AG04450 (cell line): ENCODE results near the gene ZNF324B. TPM values are rescaled to one million over a fixed set of nuclear protein-coding genes. Genes with fewer than 3 reads are reported as not detected.

ENCODE experiments used
- CTCF ChIA-PET: fragments of 300-600, 350-600 bp; formaldehyde crosslinking; extraction: SDS; loops from one replicate; lab custom pipeline; 2022; ENCODE audit warnings: antibody characterized with exemption, inconsistent platforms; lab: Charles Lee
- POLR2A ChIA-PET: fragments of 350-600 bp; formaldehyde crosslinking; extraction: SDS; loops from one replicate; lab custom pipeline; 2021; ENCODE audit warnings: antibody characterized with exemption, inconsistent platforms; lab: Yijun Ruan, JAX
- DNase-seq: peaks from one replicate; pipeline ENCODE4 v3.0.0-alpha.2; 2011; ENCODE audit warnings: low read depth, low spot score
- H3K27ac ChIP-seq: one replicate; pipeline ENCODE4 v1.5.1; 2012; ENCODE audit warnings: low read depth, low read length, control low read depth
- H3K27me3 ChIP-seq: one replicate; pipeline ENCODE4 v1.6.0; 2012; ENCODE audit warnings: low read length; ENCODE audit not compliant: control insufficient read depth, insufficient read depth
- H3K4me3 ChIP-seq: 2 replicates; pipeline ENCODE4 v1.5.1; 2011; ENCODE audit warnings: mild to moderate bottlenecking, low read depth, low read length, control low read depth
- H3K9me3 ChIP-seq: 2 replicates; pipeline ENCODE4 v1.5.1; 2012; ENCODE audit warnings: low read length; ENCODE audit not compliant: control insufficient read depth, insufficient read depth
- CTCF ChIP-seq: IDR thresholded peaks from 2 replicates; pipeline ENCODE4 v1.5.1; 2011; ENCODE audit warnings: low read depth, low read length, control low read depth, inconsistent platforms
- polyA plus RNA-seq: library from polyadenylated mRNA; depleted of rRNA; stranded (reverse); fragments of >200 nt; gene quantifications from 2 replicates; pipeline ENCODE4 v1.2.3, GENCODE V29; 2011

ZNF324B gene
- polyA plus RNA-seq, 1 experiment: 1.8 TPM

- peak overlapping the region; percentile 71 for H3K4me3 ChIP-seq
- no peak for TF ChIP-seq CTCF
- peak overlapping the region; percentile 91 for H3K27ac ChIP-seq
- POLR2A ChIA-PET: interaction anchor here (0.8 to 1.8 kb wide), 2 partner anchors 23 to 68 kb away, joined by 3 to 4 read pairs; partner anchors contain the start of gene ZNF584
- no peak for DNase-seq
- no peaks in the 10 kb centered on the region for H3K9me3 ChIP-seq
- no peaks in the 10 kb centered on the region for H3K27me3 ChIP-seq
- CTCF ChIA-PET: no interaction called here
Measured at GRCh38 chr19:58476498-58477015, 25.1 kb downstream of the ZNF324B start.

GRCh38 chr19:58477130-58477529 lies 25.7 kb downstream of the ZNF324B start:
- Histone ChIP-seq H3K27me3 (no peaks in the 10 kb centered on the region), H3K4me3 (no peak overlapping the region; the same call in 1 of the 2 replicates), H3K9me3 (no peaks in the 10 kb centered on the region), H3K27ac (no peak overlapping the region)
- POLR2A ChIA-PET: no interaction called here
- no peak for DNase-seq
- CTCF ChIA-PET: no interaction called here
- TF ChIP-seq CTCF: no peak

- POLR2A ChIA-PET: no interaction called here
- H3K27ac ChIP-seq: no peak overlapping the region
- no peak for TF ChIP-seq CTCF
Measured at GRCh38 chr19:58477871-58478270, 26.4 kb downstream of the ZNF324B start.

GRCh38 chr19:58479303-58479702 lies 27.9 kb downstream of the ZNF324B start:
- Histone ChIP-seq H3K27me3 (no peaks in the 10 kb centered on the region), H3K9me3 (no peaks in the 10 kb centered on the region), H3K4me3 (no peak overlapping the region), H3K27ac (no peak overlapping the region)
- ChIA-PET POLR2A (no interaction called here), CTCF (no interaction called here)
- TF ChIP-seq CTCF: no peak
- DNase-seq: no peak

More at GRCh38 chr19:58477871-58478270, 26.4 kb downstream of the ZNF324B start:
- Histone ChIP-seq H3K9me3 (no peaks in the 10 kb centered on the region), H3K27me3 (no peaks in the 10 kb centered on the region), H3K4me3 (no peak overlapping the region)
- CTCF ChIA-PET: no interaction called here
- no peak for DNase-seq

- DNase-seq: no peak
- no peak overlapping the region for H3K4me3 ChIP-seq
- no peaks in the 10 kb centered on the region for H3K27me3 ChIP-seq
- CTCF ChIA-PET: no interaction called here
- TF ChIP-seq CTCF: no peak
- POLR2A ChIA-PET: no interaction called here
- H3K9me3 ChIP-seq: no peaks in the 10 kb centered on the region
- no peak overlapping the region for H3K27ac ChIP-seq
Measured at GRCh38 chr19:58479736-58480480, 28.5 kb downstream of the ZNF324B start.
